Astrocyte (in vitro differentiated cells and primary cell): ENCODE data around the gene FAM107B. TPM values are rescaled to one million over a fixed set of nuclear protein-coding genes. Genes with fewer than 3 reads are reported as not detected.

Experiments
- DNase-seq: peaks from one replicate; pipeline ENCODE4 v3.0.0-alpha.2; 2010; ENCODE audit warnings: low read depth
- FAIRE-seq: peaks from 2 replicates; lab custom pipeline; 2011; peaks lifted over from hg19 to GRCh38; lab: Jason Lieb, UNC
- H2AFZ ChIP-seq: 2 replicates; pipeline ENCODE4 v1.6.0; 2012; ENCODE audit warnings: low read depth, low read length, inconsistent platforms
- H3K27ac ChIP-seq: 2 replicates; pipeline ENCODE4 v1.5.1; 2011; ENCODE audit warnings: low read depth, low read length, inconsistent platforms
- H3K27me3 ChIP-seq: 2 replicates; pipeline ENCODE4 v1.6.0; 2011; ENCODE audit warnings: low read length, inconsistent platforms; ENCODE audit not compliant: insufficient read depth
- H3K36me3 ChIP-seq: 2 replicates; pipeline ENCODE4 v1.5.1; 2011; ENCODE audit warnings: low read length, inconsistent platforms; ENCODE audit not compliant: insufficient read depth
- H3K4me1 ChIP-seq: 2 replicates; pipeline ENCODE4 v1.5.1; 2011; ENCODE audit warnings: low read length, inconsistent platforms; ENCODE audit not compliant: insufficient read depth
- H3K4me2 ChIP-seq: 2 replicates; pipeline ENCODE4 v1.6.0; 2012; ENCODE audit warnings: low read length, inconsistent platforms
- H3K4me3 ChIP-seq: 2 replicates; pipeline ENCODE4 v1.5.1; 2011; ENCODE audit warnings: low read depth, mild to moderate bottlenecking, low read length, inconsistent platforms; ENCODE audit not compliant: insufficient read depth
- H3K79me2 ChIP-seq: 2 replicates; pipeline ENCODE4 v1.6.0; 2012; ENCODE audit warnings: mild to moderate bottlenecking, low read length, inconsistent platforms; ENCODE audit not compliant: insufficient read depth
- H3K9ac ChIP-seq: 2 replicates; pipeline ENCODE4 v1.6.0; 2012; ENCODE audit warnings: mild to moderate bottlenecking, low read length, inconsistent platforms
- H3K9me3 ChIP-seq: 2 replicates; pipeline ENCODE4 v1.5.1; 2012; ENCODE audit warnings: low read depth, mild to moderate bottlenecking, low read length, inconsistent platforms; ENCODE audit not compliant: insufficient read depth
- H4K20me1 ChIP-seq: 2 replicates; pipeline ENCODE4 v1.6.0; 2012; ENCODE audit warnings: low read length, inconsistent platforms; ENCODE audit not compliant: insufficient read depth
- H3K27ac Mint-ChIP-seq: one replicate; pipeline ENCODE4 v1.8.0; 2021; ENCODE audit warnings: mild to moderate bottlenecking, mixed read lengths; ENCODE audit not compliant: unreplicated experiment
- H3K27me3 Mint-ChIP-seq: one replicate; pipeline ENCODE4 v1.8.0; 2021; ENCODE audit warnings: low read depth, mixed read lengths; ENCODE audit not compliant: unreplicated experiment
- H3K36me3 Mint-ChIP-seq: one replicate; pipeline ENCODE4 v1.8.0; 2021; ENCODE audit warnings: low read depth, mixed read lengths; ENCODE audit not compliant: unreplicated experiment
- H3K4me1 Mint-ChIP-seq: one replicate; pipeline ENCODE4 v1.8.0; 2021; ENCODE audit warnings: low read depth, mixed read lengths; ENCODE audit not compliant: unreplicated experiment
- H3K4me3 Mint-ChIP-seq: one replicate; pipeline ENCODE4 v1.8.0; 2021; ENCODE audit warnings: mild to moderate bottlenecking, moderate library complexity, mixed read lengths; ENCODE audit not compliant: unreplicated experiment
- H3K9me3 Mint-ChIP-seq: one replicate; pipeline ENCODE4 v1.8.0; 2021; ENCODE audit warnings: mild to moderate bottlenecking, mixed read lengths; ENCODE audit not compliant: unreplicated experiment
- CTCF ChIP-seq: IDR thresholded peaks from 2 replicates; pipeline ENCODE4 v1.5.1; 2011; ENCODE audit warnings: low read depth, mild to moderate bottlenecking, inconsistent platforms, low read length, moderate library complexity; ENCODE audit not compliant: insufficient read depth
- EZH2 ChIP-seq: IDR thresholded peaks from 2 replicates; pipeline ENCODE4 v1.6.1; 2012; ENCODE audit warnings: mild to moderate bottlenecking, low read length, inconsistent platforms; ENCODE audit not compliant: insufficient read depth
- total RNA-seq: library from RNA; stranded (reverse); gene quantifications from 2 replicates; pipeline ENCODE4 v1.2.1, GENCODE V29; 2021

FAM107B gene
- total RNA-seq, 1 donor from 2014 or later: 36.0 TPM

GRCh38 chr10:14587540-14588083 lies 187.1 kb downstream of the FAM107B start:
- H3K4me1 ChIP-seq: peaks cover 18% of the 10 kb centered on the region
- TF ChIP-seq CTCF (no peak), EZH2 (no peak)
- H3K9me3 ChIP-seq: no peaks in the 10 kb centered on the region
- no peaks in the 10 kb centered on the region for H3K27me3 ChIP-seq
- FAIRE-seq (no peak), DNase-seq (no peak)
- peaks cover 19% of the 10 kb centered on the region for H4K20me1 ChIP-seq
- H3K36me3 ChIP-seq: peaks cover 3% of the 10 kb centered on the region
- H3K9ac ChIP-seq: peak overlapping the region; percentile 64
- peak overlapping the region; percentile 76 for H3K4me2 ChIP-seq
- peaks cover 25% of the 10 kb centered on the region for H3K4me1 Mint-ChIP-seq
- no peaks in the 10 kb centered on the region for H3K9me3 Mint-ChIP-seq
- no peak overlapping the region for H3K4me3 ChIP-seq
- H3K27ac ChIP-seq: peak overlapping the region; percentile 87
- peaks cover 13% of the 10 kb centered on the region for H3K36me3 Mint-ChIP-seq
- H3K4me3 Mint-ChIP-seq: no peak overlapping the region
- H3K79me2 ChIP-seq: peaks cover 54% of the 10 kb centered on the region
- H3K27ac Mint-ChIP-seq: peak overlapping the region; percentile 37
- no peaks in the 10 kb centered on the region for H3K27me3 Mint-ChIP-seq
- no peak overlapping the region for H2AFZ ChIP-seq

- peaks cover 2% of the 10 kb centered on the region for H3K9me3 Mint-ChIP-seq
- Histone ChIP-seq H3K27ac (no peak overlapping the region), H4K20me1 (peaks cover 13% of the 10 kb centered on the region), H2AFZ (no peak overlapping the region), H3K79me2 (peaks cover 58% of the 10 kb centered on the region), H3K4me3 (no peak overlapping the region), H3K4me2 (no peak overlapping the region), H3K36me3 (no peaks in the 10 kb centered on the region), H3K27me3 (no peaks in the 10 kb centered on the region), H3K4me1 (peaks cover 18% of the 10 kb centered on the region), H3K9ac (no peak overlapping the region), H3K9me3 (no peaks in the 10 kb centered on the region)
- H3K4me3 Mint-ChIP-seq: no peak overlapping the region
- H3K27me3 Mint-ChIP-seq: no peaks in the 10 kb centered on the region
- no peak for TF ChIP-seq EZH2
- TF ChIP-seq CTCF: no peak
- H3K4me1 Mint-ChIP-seq: peaks cover 25% of the 10 kb centered on the region
- H3K36me3 Mint-ChIP-seq: peaks cover 13% of the 10 kb centered on the region
- H3K27ac Mint-ChIP-seq: no peak overlapping the region
- DNase-seq (no peak), FAIRE-seq (no peak)
These were observed 187.8 kb downstream of the FAM107B start for GRCh38 chr10:14586901-14587300.
